Measurements from ENCODE around the gene PRIMA1. TPM values are rescaled to one million over a fixed set of nuclear protein-coding genes. Genes with fewer than 3 reads are reported as not detected.

The PRIMA1 gene
- total RNA-seq, 1 donor from 2014 or later: 4.0 TPM

GRCh38 chr14:93765970-93766369 lies 22.3 kb downstream of the PRIMA1 start:
- H3K4me3 Mint-ChIP-seq (ENCODE audit: low read depth): no peak overlapping the region
- no peak for TF ChIP-seq CTCF (IDR thresholded peaks at IDR 0.05; ENCODE audit: unreplicated experiment)
- peaks cover 10% of the 10 kb centered on the region for H3K4me1 Mint-ChIP-seq (ENCODE audit: low read depth)
- no peaks in the 10 kb centered on the region for H3K9me3 Mint-ChIP-seq (ENCODE audit: low read depth)
- no peak for DNase-seq (ENCODE audit: low spot score, unreplicated experiment)
- no peak overlapping the region for H3K27ac Mint-ChIP-seq
- H3K36me3 Mint-ChIP-seq (ENCODE audit: insufficient read depth): no peaks in the 10 kb centered on the region
- H3K27me3 Mint-ChIP-seq: peaks cover 7% of the 10 kb centered on the region

GRCh38 chr14:93765155-93765554 lies 23.1 kb downstream of the PRIMA1 start:
- H3K27ac Mint-ChIP-seq: no peak overlapping the region
- no peak overlapping the region for H3K4me3 Mint-ChIP-seq (ENCODE audit: low read depth)
- no peaks in the 10 kb centered on the region for H3K36me3 Mint-ChIP-seq (ENCODE audit: insufficient read depth)
- no peaks in the 10 kb centered on the region for H3K9me3 Mint-ChIP-seq (ENCODE audit: low read depth)
- no peak for TF ChIP-seq CTCF (IDR thresholded peaks at IDR 0.05; ENCODE audit: unreplicated experiment)
- peaks cover 7% of the 10 kb centered on the region for H3K27me3 Mint-ChIP-seq
- no peak for DNase-seq (ENCODE audit: low spot score, unreplicated experiment)
- peaks cover 11% of the 10 kb centered on the region for H3K4me1 Mint-ChIP-seq (ENCODE audit: low read depth)

- Mint-ChIP-seq H3K27ac (no peak overlapping the region), H3K27me3 (peaks cover 7% of the 10 kb centered on the region), H3K4me1 (ENCODE audit: low read depth) (peaks cover 13% of the 10 kb centered on the region), H3K4me3 (ENCODE audit: low read depth) (no peak overlapping the region), H3K9me3 (ENCODE audit: low read depth) (no peaks in the 10 kb centered on the region), H3K36me3 (ENCODE audit: insufficient read depth) (no peaks in the 10 kb centered on the region)
- TF ChIP-seq CTCF (IDR thresholded peaks at IDR 0.05; ENCODE audit: unreplicated experiment): no peak
- no peak for DNase-seq (ENCODE audit: low spot score, unreplicated experiment)
These were observed 24.1 kb downstream of the PRIMA1 start for GRCh38 chr14:93764211-93764659.

GRCh38 chr14:93759719-93760307 lies 28.5 kb downstream of the PRIMA1 start:
- no peak overlapping the region for H3K27ac Mint-ChIP-seq
- no peak for TF ChIP-seq CTCF (IDR thresholded peaks at IDR 0.05; ENCODE audit: unreplicated experiment)

GRCh38 chr14:93757206-93757605 lies 31.1 kb downstream of the PRIMA1 start:
- Mint-ChIP-seq H3K27ac (no peak overlapping the region), H3K9me3 (ENCODE audit: low read depth) (no peaks in the 10 kb centered on the region), H3K4me1 (ENCODE audit: low read depth) (peaks cover 10% of the 10 kb centered on the region), H3K36me3 (ENCODE audit: insufficient read depth) (peaks cover 1% of the 10 kb centered on the region), H3K27me3 (no peaks in the 10 kb centered on the region), H3K4me3 (ENCODE audit: low read depth) (no peak overlapping the region)
- TF ChIP-seq CTCF (IDR thresholded peaks at IDR 0.05; ENCODE audit: unreplicated experiment): no peak
- DNase-seq (ENCODE audit: low spot score, unreplicated experiment): no peak

More at GRCh38 chr14:93759719-93760307, 28.5 kb downstream of the PRIMA1 start:
- Mint-ChIP-seq H3K4me1 (ENCODE audit: low read depth) (peaks cover 13% of the 10 kb centered on the region), H3K27me3 (peaks cover 4% of the 10 kb centered on the region), H3K4me3 (ENCODE audit: low read depth) (no peak overlapping the region), H3K36me3 (ENCODE audit: insufficient read depth) (peaks cover 1% of the 10 kb centered on the region), H3K9me3 (ENCODE audit: low read depth) (no peaks in the 10 kb centered on the region)
- no peak for DNase-seq (ENCODE audit: low spot score, unreplicated experiment)

Data from progenitor cell of endocrine pancreas (in vitro differentiated cells).